Measurements from ENCODE around the gene PROM1.

The PROM1 gene, protein sequence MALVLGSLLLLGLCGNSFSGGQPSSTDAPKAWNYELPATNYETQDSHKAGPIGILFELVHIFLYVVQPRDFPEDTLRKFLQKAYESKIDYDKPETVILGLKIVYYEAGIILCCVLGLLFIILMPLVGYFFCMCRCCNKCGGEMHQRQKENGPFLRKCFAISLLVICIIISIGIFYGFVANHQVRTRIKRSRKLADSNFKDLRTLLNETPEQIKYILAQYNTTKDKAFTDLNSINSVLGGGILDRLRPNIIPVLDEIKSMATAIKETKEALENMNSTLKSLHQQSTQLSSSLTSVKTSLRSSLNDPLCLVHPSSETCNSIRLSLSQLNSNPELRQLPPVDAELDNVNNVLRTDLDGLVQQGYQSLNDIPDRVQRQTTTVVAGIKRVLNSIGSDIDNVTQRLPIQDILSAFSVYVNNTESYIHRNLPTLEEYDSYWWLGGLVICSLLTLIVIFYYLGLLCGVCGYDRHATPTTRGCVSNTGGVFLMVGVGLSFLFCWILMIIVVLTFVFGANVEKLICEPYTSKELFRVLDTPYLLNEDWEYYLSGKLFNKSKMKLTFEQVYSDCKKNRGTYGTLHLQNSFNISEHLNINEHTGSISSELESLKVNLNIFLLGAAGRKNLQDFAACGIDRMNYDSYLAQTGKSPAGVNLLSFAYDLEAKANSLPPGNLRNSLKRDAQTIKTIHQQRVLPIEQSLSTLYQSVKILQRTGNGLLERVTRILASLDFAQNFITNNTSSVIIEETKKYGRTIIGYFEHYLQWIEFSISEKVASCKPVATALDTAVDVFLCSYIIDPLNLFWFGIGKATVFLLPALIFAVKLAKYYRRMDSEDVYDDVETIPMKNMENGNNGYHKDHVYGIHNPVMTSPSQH

GRCh38 chr4:16083241-16084191 lies at the start of gene PROM1:
TSS of gene PROM1 (minus strand) at chr4:16084023. CDS start at chr4:16075906, 8,117 bp downstream.
- no peak for DNase-seq (ENCODE audit: low read depth)

DNA sequence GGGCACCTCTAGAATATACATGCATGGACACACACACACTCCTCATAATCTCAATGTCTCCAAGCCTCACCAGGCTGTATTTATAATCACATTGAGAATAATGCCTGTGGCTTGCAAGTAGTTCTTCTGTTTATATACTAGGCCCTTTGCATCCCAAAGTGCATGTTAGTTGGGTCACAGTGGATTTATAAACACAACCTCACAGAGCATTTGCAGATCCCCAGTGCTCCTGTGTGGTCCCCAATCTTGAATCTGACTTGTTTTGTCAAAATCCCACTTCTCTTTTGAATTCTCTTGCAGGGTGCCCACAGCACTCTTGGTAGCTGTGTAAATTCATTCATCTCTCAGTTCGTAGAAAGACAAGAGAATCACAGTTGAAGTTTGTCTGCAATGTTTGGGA lies 49.6 kb upstream of the PROM1 start:
- no peak for DNase-seq (ENCODE audit: low read depth)

DNA sequence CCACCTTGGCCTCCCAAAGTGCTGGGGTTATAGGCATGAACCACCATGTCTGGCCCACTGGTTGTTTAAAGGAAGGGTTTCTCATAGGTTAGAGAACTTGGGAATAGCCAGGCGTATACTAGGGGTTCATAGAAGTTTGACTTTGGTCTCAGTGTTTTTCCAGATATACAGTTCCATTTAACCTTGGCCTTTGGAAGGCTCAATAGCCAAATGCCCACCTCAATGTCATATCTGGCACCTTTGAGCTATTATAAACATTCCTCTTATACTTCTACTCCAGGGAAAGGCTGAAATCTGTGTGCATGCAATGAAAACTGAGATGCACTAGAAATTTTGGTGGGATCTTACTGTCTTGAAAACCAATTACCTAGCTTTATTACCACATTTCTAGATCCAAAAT lies 47.5 kb upstream of the PROM1 start:
- DNase-seq (ENCODE audit: low read depth), result no peak

DNA sequence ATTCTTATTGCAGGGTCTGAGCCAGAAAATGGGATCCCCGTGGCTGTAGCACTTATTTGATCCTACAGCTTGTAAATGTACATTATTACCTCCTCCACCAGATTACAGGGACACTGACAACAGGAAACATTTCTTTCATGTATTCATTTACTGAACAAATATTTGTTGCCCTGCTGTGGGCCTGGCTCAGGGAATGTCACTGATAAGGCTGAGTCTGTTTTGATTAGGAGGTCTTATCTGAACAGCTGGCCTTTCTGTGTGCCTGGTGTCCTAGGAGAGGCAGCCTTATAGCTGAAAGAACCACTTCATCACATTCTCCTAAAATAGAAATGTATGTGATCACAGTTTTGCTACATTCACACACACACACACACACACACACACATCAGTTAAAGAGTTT lies 45.5 kb upstream of the PROM1 start:
- no peak for DNase-seq (ENCODE audit: low read depth)

- DNase-seq (ENCODE audit: low read depth), result no peak
Measured at GRCh38 chr4:16126714-16127113, 42.9 kb upstream of the PROM1 start.

DNA sequence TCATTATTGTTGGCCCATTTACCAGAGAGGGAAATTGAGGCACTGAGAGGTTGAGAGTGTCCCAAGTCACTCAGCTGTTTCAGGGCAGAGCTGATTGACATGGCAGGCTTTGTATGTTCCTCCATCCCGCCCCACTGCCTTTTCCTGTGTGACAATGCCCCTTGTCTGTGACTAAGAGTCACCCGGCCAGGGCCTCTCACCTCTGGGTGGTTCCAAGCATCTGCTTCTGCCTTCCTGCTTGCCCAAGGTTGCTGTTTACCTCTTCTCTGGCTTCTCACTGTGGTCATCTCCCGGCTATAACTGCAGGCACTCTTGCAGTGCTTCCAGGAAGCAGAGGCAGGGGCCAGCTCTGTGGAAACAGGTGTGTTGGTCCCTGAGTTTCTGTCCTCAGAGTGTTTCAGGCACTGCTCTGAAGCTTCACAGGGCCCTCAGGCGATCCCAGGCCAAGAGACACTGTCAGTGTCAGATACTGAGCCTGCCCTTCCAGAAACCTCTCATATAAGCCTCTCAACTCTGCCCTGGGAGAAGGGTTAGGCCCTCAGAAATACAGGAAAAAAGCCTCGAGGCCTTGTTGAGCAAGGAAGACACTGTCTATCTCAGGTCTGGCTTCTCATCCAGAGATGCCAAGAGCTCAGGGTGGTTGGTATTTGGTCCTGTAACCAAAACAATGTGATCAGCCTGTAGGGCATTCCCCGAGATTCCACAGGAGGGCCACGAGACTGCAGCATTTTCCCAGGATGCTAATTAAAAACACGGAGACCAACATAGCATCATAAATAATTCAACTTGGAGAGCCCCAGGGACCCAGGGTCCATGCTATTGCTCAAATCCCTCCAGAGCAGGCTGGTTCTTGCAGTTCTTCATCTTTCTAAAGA lies 42.0 kb upstream of the PROM1 start:
- DNase-seq (ENCODE audit: low read depth), result no peak

GRCh38 chr4:16124232-16124631 lies 40.4 kb upstream of the PROM1 start:
- DNase-seq (ENCODE audit: low read depth), result no peak

DNA sequence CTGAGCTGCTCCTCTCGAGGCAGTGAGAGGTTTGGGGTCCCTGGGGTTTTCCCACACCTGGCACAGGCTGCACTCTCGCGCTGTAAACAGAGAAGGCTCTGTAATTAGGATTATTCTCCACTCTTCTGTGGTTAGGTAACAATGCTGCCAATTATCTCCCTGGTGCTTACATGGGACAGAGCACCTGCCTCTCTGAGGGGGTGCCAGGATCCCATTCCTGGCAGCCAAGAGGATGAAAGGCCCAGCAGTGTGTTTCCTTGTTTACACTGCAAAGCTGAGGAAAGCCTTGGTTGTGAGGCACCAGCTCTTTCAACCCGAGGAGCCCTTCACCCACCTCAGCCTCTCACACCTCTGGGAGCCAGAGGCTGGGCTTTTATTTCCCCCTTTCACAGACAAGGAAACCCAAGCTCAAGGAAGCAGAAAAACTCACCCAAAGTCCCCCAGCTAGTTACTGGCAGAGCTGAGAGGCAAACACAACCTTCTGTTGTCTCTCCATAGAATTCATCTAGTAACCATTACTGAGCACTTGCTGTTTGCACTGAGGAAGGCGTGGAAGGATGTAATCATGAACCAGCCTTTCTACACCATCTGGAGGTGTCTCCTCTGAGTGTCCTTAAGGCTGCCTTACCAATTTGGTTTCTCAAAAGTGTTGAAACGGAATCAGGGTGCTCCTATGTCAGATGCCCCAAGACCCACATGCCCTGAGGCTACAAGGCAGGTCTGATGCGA lies 39.7 kb upstream of the PROM1 start:
- DNase-seq (ENCODE audit: low read depth), result no peak

GRCh38 chr4:16122784-16123183 lies 39.0 kb upstream of the PROM1 start:
- no peak for DNase-seq (ENCODE audit: low read depth)

DNA sequence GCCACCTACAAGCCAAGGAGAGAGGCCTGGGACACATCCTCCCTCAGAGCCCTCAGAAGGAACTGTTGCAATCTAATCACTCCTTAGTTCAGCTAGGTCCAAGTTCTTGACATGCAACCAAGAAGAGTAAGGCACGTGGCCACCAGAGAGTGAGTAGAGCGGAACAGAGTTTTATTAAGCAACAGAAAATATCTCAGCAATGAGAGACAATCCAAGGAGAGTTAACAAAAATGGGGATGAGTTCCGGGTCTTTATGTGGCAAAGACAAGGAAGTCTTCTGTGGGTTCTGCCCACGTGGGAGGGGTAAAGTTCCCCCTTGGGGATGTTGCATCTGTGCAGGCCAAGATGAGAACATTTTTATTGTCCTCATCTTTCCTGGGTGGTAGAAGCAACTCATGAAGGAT lies 38.5 kb upstream of the PROM1 start:
- DNase-seq (ENCODE audit: low read depth), result no peak

DNA sequence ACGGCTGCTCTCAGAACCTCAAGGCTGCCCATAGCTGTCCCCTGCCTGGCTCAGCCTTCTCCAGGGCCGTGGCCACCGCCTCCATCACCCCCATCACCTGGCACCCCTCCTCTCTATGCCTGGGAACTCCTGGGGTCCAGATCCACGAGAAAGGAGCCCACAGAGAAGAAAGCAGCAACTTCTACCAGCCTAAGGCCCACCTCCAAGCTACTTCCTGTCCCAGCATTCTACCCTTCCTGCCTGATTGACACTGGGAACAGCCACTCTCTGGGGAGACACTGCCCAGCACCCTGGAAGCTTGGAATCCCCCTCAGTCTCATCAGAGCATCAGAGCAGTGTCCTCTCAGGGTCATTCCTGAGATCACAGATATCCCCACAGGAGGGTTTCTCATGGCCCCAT lies 36.9 kb upstream of the PROM1 start:
- DNase-seq (ENCODE audit: low read depth), result no peak

GRCh38 chr4:16119981-16120380 lies 36.2 kb upstream of the PROM1 start:
- no peak for DNase-seq (ENCODE audit: low read depth)

GRCh38 chr4:16118090-16118489 lies 34.3 kb upstream of the PROM1 start:
- no peak for DNase-seq (ENCODE audit: low read depth)

GRCh38 chr4:16117164-16117563 lies 33.3 kb upstream of the PROM1 start:
- no peak for DNase-seq (ENCODE audit: low read depth)

GRCh38 chr4:16116493-16116990 lies 32.7 kb upstream of the PROM1 start:
- DNase-seq (ENCODE audit: low read depth), result no peak

DNA sequence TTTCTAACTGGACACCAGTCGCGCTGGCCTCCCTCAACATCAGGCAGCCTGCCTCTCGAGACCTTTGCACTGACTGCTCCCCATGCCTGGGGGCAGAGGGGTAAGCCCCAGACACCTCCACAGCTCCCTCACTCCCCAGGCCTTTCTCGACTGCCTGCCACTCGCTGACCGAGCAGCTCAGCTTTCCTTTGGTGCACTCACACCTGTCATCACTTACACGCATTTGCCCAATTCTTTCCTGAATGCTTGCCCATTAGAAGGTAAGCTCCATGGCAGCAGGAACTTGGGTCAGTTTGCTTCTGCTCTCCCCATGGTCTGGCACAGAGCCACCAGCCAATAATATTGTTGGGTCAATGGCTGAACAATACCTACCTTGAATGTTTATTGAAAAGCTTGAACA lies 32.2 kb upstream of the PROM1 start:
- DNase-seq (ENCODE audit: low read depth), result no peak

DNA sequence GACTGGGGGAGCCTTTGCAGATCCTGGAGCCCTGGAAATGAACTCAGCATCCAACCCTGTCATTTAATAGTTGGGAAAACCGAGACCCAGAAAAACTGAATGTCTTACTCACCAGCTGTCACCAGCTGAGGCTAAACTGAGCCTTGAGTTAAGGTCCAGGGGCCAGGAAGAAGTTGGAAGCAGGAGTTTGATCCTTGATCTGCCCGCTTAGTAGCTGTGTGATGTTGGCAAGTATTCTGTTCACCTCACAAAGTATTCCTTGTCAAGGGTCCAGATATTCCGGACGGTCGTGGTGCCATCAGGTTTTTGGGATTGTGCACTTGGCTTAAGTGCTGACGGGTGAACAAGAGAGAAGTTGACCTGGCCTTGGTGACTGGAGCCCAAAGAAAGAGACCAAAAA lies 30.7 kb upstream of the PROM1 start:
- DNase-seq (ENCODE audit: low read depth), result no peak

DNA sequence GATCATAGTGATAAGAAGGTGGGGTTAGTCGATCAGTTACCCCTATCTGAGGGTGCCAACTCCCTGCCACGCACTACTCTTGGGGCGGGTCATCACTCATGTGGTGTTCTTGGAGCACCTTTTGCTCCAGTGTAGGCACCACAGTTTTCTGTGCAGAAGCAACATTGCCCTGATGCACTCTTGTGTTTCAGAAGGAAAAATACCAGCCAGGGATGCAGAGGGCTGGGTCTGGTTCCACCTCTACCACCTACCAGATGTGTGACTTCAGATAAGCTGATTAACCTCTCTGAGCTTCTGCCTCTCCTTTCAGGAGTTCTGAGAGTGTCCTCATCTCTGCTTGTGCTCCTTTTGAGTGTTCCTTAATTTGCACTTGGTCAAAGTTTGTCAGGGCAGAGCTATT lies 29.9 kb upstream of the PROM1 start:
- no peak for DNase-seq (ENCODE audit: low read depth)

DNA sequence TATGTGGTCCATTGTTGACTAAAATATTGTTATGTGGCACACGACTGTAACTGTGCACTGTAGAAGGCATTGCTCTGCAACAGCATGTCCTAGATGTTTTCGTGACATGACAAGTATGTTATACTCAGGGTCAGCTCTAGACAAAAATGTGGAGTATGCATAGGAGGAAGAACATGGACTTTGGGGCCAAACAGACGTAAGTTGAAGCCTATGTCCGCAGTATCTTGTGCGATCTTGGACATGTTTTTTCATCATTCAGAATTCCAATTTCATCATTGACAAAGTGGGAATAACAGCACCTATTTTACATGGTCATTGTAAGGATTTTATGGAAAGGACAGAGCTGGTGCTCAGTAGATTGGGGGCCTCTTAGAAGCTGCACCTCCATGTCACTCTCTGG lies 27.7 kb upstream of the PROM1 start:
- DNase-seq (ENCODE audit: low read depth), result no peak

DNA sequence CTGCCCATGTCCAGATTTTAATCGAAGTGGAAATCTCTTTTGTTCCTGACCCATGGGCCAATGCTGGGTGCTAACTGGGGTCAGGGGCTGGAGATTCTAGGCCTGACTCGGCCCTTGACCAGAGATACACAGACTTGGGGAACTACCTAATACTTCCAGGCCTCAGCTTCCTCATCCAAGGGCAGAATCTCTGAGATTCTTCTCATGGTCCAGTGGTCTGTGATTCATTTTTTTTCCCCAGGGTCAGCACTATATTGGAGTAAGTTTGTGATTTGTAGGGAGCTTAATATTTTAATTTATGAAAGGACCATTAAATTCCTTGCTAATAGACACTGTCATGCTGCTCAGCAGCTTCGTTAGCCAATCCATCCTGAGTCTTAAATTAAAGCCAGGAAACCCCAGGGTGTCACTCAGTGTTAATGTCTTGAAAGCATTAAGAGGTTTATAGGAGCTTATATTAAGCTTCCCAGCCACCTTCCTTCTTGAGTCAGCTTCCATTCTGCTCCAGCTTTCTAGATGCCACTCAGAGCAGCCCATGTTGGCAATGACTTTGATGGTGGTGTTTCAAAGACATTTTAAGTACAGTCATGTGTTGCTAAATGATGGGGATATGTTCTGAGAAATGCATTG lies 27.0 kb upstream of the PROM1 start:
- no peak for DNase-seq (ENCODE audit: low read depth)

All from activated T-helper 1 cell treated with Interleukin-2 at 50 U/mL for 16 hours (primary cell).